H7 (cell line): ENCODE data around the gene GPATCH3. TPM values are rescaled to one million over a fixed set of nuclear protein-coding genes. Genes with fewer than 3 reads are reported as not detected.

ENCODE experiments used
- DNase-seq: peaks from one replicate; pipeline ENCODE4 v3.0.0; 2012
- H3K27me3 ChIP-seq: 2 replicates; pipeline ENCODE4 v1.6.0; 2011; ENCODE audit warnings: mild to moderate bottlenecking, low read length; ENCODE audit not compliant: control insufficient read depth, insufficient read depth
- H3K36me3 ChIP-seq: replicated peaks from 2 replicates; pipeline ENCODE4 v1.5.1; 2011; ENCODE audit warnings: low read length; ENCODE audit not compliant: control insufficient read depth, insufficient read depth
- H3K4me3 ChIP-seq: 2 replicates; pipeline ENCODE4 v1.5.1; 2011; ENCODE audit warnings: low read depth, mild to moderate bottlenecking, control low read depth, low read length, moderate library complexity; ENCODE audit not compliant: insufficient read depth
- total RNA-seq: library from RNA; depleted of rRNA; stranded (reverse); fragments of >200 nt; shearing (Covaris generic); gene quantifications from 2 replicates; pipeline ENCODE4 v1.2.3, GENCODE V29; 2014

The GPATCH3 gene
- total RNA-seq, 1 experiment from 2014 or later = 23.7 TPM

- H3K36me3 ChIP-seq = no peaks in the 10 kb centered on the region
- no peak for DNase-seq
- H3K4me3 ChIP-seq = peak overlapping the region; percentile 74; the same call in 1 of the 2 replicates
- H3K27me3 ChIP-seq = peaks cover 9% of the 10 kb centered on the region
Measured at GRCh38 chr1:26863685-26864077, 36.6 kb downstream of the GPATCH3 start.

- Histone ChIP-seq H3K4me3 (peak within 1 kb of the TSS; percentile 74), H3K27me3 (peaks cover 9% of the 10 kb centered on the region)
- DNase-seq = peak; percentile 90
Measured at GRCh38 chr1:26862781-26863684, 37.2 kb downstream of the GPATCH3 start, which contains the start of gene SFN. TSS of gene SFN (plus strand) at chr1:26863149. CDS start at chr1:26863213, 64 bp downstream.

GRCh38 chr1:26861889-26862378 lies 38.3 kb downstream of the GPATCH3 start:
- Histone ChIP-seq H3K4me3 (no peak overlapping the region), H3K36me3 (no peaks in the 10 kb centered on the region), H3K27me3 (peaks cover 9% of the 10 kb centered on the region)
- DNase-seq = no peak

More at GRCh38 chr1:26862781-26863684, 37.2 kb downstream of the GPATCH3 start, which contains the start of gene SFN:
- no peaks in the 10 kb centered on the region for H3K36me3 ChIP-seq

GRCh38 chr1:26861286-26861701 lies 39.0 kb downstream of the GPATCH3 start:
- peaks cover 9% of the 10 kb centered on the region for H3K27me3 ChIP-seq
- H3K36me3 ChIP-seq = no peaks in the 10 kb centered on the region
- peak; percentile 69 for DNase-seq
- H3K4me3 ChIP-seq = no peak overlapping the region

- H3K36me3 ChIP-seq = peaks cover 1% of the 10 kb centered on the region
- no peak for DNase-seq
- peaks cover 6% of the 10 kb centered on the region for H3K27me3 ChIP-seq
- H3K4me3 ChIP-seq = no peak overlapping the region
Measured at GRCh38 chr1:26858891-26859640, 41.2 kb downstream of the GPATCH3 start.

GRCh38 chr1:26858160-26858559 lies 42.1 kb downstream of the GPATCH3 start:
- H3K4me3 ChIP-seq = no peak overlapping the region
- peaks cover 8% of the 10 kb centered on the region for H3K36me3 ChIP-seq
- H3K27me3 ChIP-seq = no peaks in the 10 kb centered on the region; the same call in 1 of the 2 replicates
- peak; percentile 30 for DNase-seq

- peaks cover 8% of the 10 kb centered on the region for H3K36me3 ChIP-seq
- no peaks in the 10 kb centered on the region for H3K27me3 ChIP-seq
- DNase-seq = no peak
- no peak overlapping the region for H3K4me3 ChIP-seq
Measured at GRCh38 chr1:26857473-26858060, 42.7 kb downstream of the GPATCH3 start.

- no peaks in the 10 kb centered on the region for H3K27me3 ChIP-seq
- H3K4me3 ChIP-seq = no peak overlapping the region
- peak; percentile 74 for DNase-seq
- H3K36me3 ChIP-seq = peaks cover 8% of the 10 kb centered on the region
Measured at GRCh38 chr1:26856604-26857469, 43.4 kb downstream of the GPATCH3 start.

GRCh38 chr1:26856181-26856580 lies 44.1 kb downstream of the GPATCH3 start:
- peaks cover 10% of the 10 kb centered on the region for H3K36me3 ChIP-seq
- H3K4me3 ChIP-seq = no peak overlapping the region
- no peak for DNase-seq
- H3K27me3 ChIP-seq = no peaks in the 10 kb centered on the region

GRCh38 chr1:26855636-26856035 lies 44.6 kb downstream of the GPATCH3 start:
- no peak overlapping the region for H3K4me3 ChIP-seq

GRCh38 chr1:26854906-26855305 lies 45.4 kb downstream of the GPATCH3 start:
- no peaks in the 10 kb centered on the region for H3K27me3 ChIP-seq
- H3K4me3 ChIP-seq = no peak overlapping the region
- DNase-seq = no peak
- peaks cover 14% of the 10 kb centered on the region for H3K36me3 ChIP-seq

More at GRCh38 chr1:26855636-26856035, 44.6 kb downstream of the GPATCH3 start:
- Histone ChIP-seq H3K27me3 (no peaks in the 10 kb centered on the region), H3K36me3 (peaks cover 13% of the 10 kb centered on the region)
- DNase-seq = no peak

- peaks cover 18% of the 10 kb centered on the region for H3K36me3 ChIP-seq
- H3K27me3 ChIP-seq = no peaks in the 10 kb centered on the region
- no peak for DNase-seq
- H3K4me3 ChIP-seq = no peak overlapping the region
Measured at GRCh38 chr1:26853600-26853999, 46.7 kb downstream of the GPATCH3 start.

GRCh38 chr1:26853156-26853555 lies 47.1 kb downstream of the GPATCH3 start:
- Histone ChIP-seq H3K27me3 (no peaks in the 10 kb centered on the region), H3K4me3 (no peak overlapping the region), H3K36me3 (peaks cover 18% of the 10 kb centered on the region)
- DNase-seq = peak; percentile 93
